Measurements from ENCODE around the gene HSD11B1L.
"Not testable (repeated sequence)": the region's sequence is repeated elsewhere in the genome, so short reads cannot be mapped to it uniquely, and the experiment has no call there.

Gene HSD11B1L

DNA sequence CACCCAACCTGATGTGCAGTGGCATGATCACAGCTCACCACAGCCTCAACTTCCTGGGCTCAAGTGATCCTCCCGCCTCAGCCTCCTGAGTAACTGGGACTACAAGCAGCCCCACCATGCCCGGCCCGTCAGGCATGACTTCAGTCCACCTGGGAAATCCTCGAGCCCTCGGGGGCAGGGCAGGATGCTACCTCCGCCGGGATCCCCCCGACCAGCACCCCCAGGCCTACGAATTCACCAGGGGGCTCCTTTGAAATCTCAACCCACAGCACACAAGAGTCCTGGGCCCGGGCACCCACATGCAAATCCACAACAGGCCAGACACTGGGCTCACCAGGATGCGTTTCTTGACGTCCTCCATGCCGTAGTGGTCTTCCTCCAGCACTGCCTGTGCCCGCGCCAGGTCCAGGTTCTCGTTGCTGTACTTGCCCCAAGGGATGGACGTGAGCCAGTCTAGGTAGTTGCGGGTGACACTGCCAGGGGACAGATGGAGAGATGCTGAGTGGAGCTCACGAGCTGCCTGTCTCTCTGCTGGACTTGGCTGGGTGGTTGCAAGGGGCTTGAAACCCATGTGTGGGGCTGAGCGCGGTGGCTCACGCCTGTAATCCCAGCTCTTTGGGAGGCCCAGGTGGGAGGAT, 19.7 kb downstream of the HSD11B1L start:
- no peak for DNase-seq

GRCh38 chr19:5702053-5702410, 21.2 kb downstream of the HSD11B1L start:
- not testable (repeated sequence) for DNase-seq

- DNase-seq, result no peak
Observed at GRCh38 chr19:5703819-5704818, 23.3 kb downstream of the HSD11B1L start.

DNA sequence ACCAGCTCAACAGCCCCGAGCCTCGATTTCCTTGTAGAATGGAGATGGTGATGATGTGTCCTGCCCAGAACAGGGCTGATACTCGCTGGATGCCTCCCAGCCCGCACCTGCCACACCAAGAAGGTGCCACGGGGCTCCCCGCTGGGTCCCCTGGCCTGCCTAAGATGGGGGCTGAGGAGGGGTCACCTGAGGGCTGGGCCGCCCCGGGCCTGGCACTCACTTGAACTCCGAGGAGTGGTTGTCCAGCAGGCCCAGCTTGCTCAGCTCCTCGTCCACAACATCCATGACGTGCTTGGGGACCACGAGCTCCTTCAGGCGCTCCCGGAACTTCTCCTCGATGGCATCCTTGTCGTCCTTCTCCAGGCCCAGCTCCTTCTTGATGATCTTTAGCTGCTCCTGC, 24.7 kb downstream of the HSD11B1L start:
- no peak for DNase-seq

DNA sequence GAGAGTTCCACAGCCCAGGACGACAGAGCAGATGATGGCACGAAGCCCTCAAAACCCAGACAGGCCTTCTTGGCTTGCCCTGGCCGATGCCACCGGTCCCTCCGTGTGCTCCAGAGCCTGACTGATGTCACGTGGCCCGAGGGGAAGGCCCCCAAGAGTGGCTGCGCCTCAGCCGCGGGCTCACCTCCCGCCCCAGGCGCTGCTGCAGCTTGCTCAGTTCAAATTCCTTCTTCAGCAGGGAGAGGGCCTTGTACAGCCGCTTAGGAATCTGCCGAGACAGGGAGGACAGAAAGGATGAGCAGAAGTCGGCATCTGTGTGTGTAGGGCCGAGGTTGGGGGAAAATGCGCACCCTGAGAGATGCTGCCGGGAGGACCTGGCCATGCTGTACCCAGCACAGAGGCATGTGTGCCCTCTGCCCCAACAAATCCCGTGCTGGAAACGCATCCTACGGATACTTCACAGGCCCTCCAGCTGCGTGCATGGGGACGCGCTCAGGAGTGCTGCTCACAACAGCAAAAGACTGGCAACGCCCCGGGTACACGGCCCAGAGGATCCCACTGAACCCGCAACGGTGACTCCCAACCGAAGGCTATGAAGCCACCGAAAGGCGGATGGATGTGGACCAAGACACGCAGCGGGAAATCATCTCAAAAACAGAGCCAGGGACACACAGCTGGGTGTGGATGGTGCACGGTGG, 26.2 kb downstream of the HSD11B1L start:
- no peak for DNase-seq

- DNase-seq, result no peak
Observed at GRCh38 chr19:5707576-5708575, 27.0 kb downstream of the HSD11B1L start.

GRCh38 chr19:5711025-5711424, 30.2 kb downstream of the HSD11B1L start:
- DNase-seq, result no peak

GRCh38 chr19:5711713-5712161, 30.9 kb downstream of the HSD11B1L start:
- no peak for DNase-seq

GRCh38 chr19:5713228-5713627, 32.4 kb downstream of the HSD11B1L start:
- no peak for DNase-seq

- no peak for DNase-seq
Observed at GRCh38 chr19:5714816-5715215, 34.0 kb downstream of the HSD11B1L start.

- DNase-seq, result peak; percentile 30 to 52 (median 46)
Observed at GRCh38 chr19:5717215-5717935, 36.5 kb downstream of the HSD11B1L start.

- DNase-seq, result peak; percentile 71 to 80 (median 76)
Observed at GRCh38 chr19:5718037-5718578, 37.3 kb downstream of the HSD11B1L start.

- peak; percentile 78 to 86 (median 81) for DNase-seq
Observed at GRCh38 chr19:5718579-5719273, 37.9 kb downstream of the HSD11B1L start.

GRCh38 chr19:5719274-5719960, 38.6 kb downstream of the HSD11B1L start:
- DNase-seq, result peak; percentile 31 to 41 (median 35)

DNA sequence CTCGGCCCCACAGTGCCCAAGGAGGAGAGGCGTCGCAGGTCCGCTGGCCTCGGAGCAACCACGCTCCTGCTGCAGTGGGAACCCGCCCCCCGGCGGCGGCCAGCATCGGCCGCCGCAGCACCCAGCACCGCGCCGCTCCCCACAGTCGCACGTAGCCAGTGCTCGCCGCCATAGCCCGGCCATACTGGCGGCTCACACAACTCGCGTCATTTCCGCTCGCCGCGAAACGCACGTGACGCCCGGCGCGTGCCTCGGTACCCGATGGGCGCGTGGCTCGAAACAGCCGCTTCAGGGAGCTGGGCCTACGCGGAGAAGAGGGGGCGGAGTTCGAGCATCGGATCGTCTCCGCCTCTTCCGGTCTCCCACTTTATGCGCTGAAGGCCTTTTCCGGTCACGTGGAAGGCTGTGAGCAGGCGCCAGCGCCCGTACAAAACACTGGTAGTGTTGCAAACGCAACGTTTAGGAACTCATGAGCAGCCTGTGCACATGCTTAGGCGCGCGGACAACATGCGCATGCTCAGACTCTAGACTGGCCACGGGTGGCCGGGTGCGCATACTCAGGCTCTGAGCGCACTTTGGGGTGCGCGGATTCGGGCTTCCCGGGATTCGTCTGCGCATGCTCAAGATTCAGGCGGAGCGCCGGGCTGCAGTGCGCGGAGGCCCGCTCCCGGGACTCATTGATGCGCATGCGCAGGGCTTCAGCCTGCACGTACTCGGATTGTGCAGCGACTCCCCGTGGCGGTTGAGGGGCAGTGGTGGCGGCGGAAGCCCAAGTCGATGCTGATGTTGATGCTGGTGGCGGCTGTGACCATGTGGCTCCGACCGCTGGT, 39.3 kb downstream of the HSD11B1L start, which contains the start of the genes CATSPERD and LONP1:
CATSPERD (plus strand) TSS at position 677 of the 830 bp plus-strand sequence; CDS start at position 778, 101 bp downstream.
LONP1 (minus strand) TSS at position 186 of the 830 bp plus-strand sequence; CDS start at position 172, 14 bp downstream.
- peak; percentile 99 to 100 (median 100) for DNase-seq

- no peak for DNase-seq
Observed at GRCh38 chr19:5727453-5728050, 46.7 kb downstream of the HSD11B1L start.

GRCh38 chr19:5733172-5733571, 52.3 kb downstream of the HSD11B1L start:
- not testable (repeated sequence) for DNase-seq

Measured in suppressor macrophage (primary cell).